22Rv1 (cell line): ENCODE data around the gene PALLD.
"Not testable (repeated sequence)": the region's sequence is repeated elsewhere in the genome, so short reads cannot be mapped to it uniquely, and the experiment has no call there.

ENCODE experiments used
- ZFX ChIP-seq: fragments of 450-650 bp; IDR thresholded peaks from 2 replicates; pipeline ENCODE4 v1.6.1; 2017; ENCODE audit warnings: antibody characterized with exemption, borderline replicate concordance
- TF ChIP-seq, protein P1 (sequence below): fragments of 450-650 bp; IDR thresholded peaks from 2 replicates; pipeline ENCODE4 v1.5.1; 2017; ENCODE audit warnings: mild to moderate bottlenecking

DNA sequence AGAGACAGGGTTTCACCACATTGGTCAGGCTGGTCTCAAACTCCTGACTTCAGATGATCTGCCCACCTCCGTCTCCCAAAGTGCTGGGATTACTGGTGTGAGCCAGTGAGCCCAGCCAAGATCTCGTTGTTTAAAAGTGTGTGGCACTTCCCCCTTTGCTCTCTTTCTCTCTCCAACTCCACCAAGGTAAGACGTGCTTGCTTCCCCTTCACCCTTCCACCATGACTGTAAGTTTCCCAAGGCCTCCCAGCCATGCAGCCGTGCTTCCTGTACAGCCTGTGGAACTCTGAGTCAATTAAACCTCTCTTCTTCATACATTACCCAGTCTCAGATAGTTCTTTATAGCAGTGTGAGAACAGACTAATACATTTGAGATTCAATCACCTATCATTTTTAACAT is 309.4 kb downstream of the PALLD start:
- TF ChIP-seq, protein P1, sequence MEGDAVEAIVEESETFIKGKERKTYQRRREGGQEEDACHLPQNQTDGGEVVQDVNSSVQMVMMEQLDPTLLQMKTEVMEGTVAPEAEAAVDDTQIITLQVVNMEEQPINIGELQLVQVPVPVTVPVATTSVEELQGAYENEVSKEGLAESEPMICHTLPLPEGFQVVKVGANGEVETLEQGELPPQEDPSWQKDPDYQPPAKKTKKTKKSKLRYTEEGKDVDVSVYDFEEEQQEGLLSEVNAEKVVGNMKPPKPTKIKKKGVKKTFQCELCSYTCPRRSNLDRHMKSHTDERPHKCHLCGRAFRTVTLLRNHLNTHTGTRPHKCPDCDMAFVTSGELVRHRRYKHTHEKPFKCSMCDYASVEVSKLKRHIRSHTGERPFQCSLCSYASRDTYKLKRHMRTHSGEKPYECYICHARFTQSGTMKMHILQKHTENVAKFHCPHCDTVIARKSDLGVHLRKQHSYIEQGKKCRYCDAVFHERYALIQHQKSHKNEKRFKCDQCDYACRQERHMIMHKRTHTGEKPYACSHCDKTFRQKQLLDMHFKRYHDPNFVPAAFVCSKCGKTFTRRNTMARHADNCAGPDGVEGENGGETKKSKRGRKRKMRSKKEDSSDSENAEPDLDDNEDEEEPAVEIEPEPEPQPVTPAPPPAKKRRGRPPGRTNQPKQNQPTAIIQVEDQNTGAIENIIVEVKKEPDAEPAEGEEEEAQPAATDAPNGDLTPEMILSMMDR, result not testable (repeated sequence)
- TF ChIP-seq ZFX, result not testable (repeated sequence)
